H9 (cell line): ENCODE results near the gene HAT1. TPM values are rescaled to one million over a fixed set of nuclear protein-coding genes. Genes with fewer than 3 reads are reported as not detected.

ENCODE experiments used
- DNase-seq: peaks from one replicate; pipeline ENCODE4 v3.0.0-alpha.2; 2017
- H2AFZ ChIP-seq: one replicate; pipeline ENCODE4 v1.6.1; 2013; ENCODE audit warnings: mild to moderate bottlenecking, low read length, control low read depth, moderate library complexity
- H2AK5ac ChIP-seq: 2 replicates; pipeline ENCODE4 v1.6.1; 2013; ENCODE audit warnings: low read length, control low read depth, mixed read lengths; ENCODE audit not compliant: insufficient read length
- H2BK120ac ChIP-seq: one replicate; pipeline ENCODE4 v1.6.1; 2013; ENCODE audit warnings: low read depth, mild to moderate bottlenecking, low read length, control low read depth, inconsistent platforms; ENCODE audit not compliant: poor library complexity, severe bottlenecking
- H2BK12ac ChIP-seq: 2 replicates; pipeline ENCODE4 v1.6.1; 2013; ENCODE audit warnings: low read length, control low read depth, mixed read lengths, low read depth; ENCODE audit not compliant: insufficient read length
- H2BK15ac ChIP-seq: 2 replicates; pipeline ENCODE4 v1.6.1; 2013; ENCODE audit warnings: low read depth, low read length, control low read depth
- H2BK20ac ChIP-seq: one replicate; pipeline ENCODE4 v1.6.1; 2013; ENCODE audit warnings: low read depth, mild to moderate bottlenecking, low read length, control low read depth, inconsistent platforms; ENCODE audit not compliant: poor library complexity, severe bottlenecking
- H2BK5ac ChIP-seq: 2 replicates; pipeline ENCODE4 v1.6.1; 2013; ENCODE audit warnings: low read length, control low read depth, mixed read lengths; ENCODE audit not compliant: insufficient read length
- H3K14ac ChIP-seq: 2 replicates; pipeline ENCODE4 v1.6.1; 2013; ENCODE audit warnings: low read length, control low read depth; ENCODE audit not compliant: insufficient read depth
- H3K18ac ChIP-seq: 2 replicates; pipeline ENCODE4 v1.6.1; 2013; ENCODE audit warnings: low read depth, mild to moderate bottlenecking, mixed read lengths, low read length, control low read depth; ENCODE audit not compliant: insufficient read length
- H3K23ac ChIP-seq: 2 replicates; pipeline ENCODE4 v1.6.1; 2013; ENCODE audit warnings: low read length, control low read depth, mixed read lengths, low read depth; ENCODE audit not compliant: insufficient read length
- H3K23me2 ChIP-seq: 2 replicates; pipeline ENCODE4 v1.6.1; 2013; ENCODE audit warnings: low read depth, mild to moderate bottlenecking, mixed read lengths, low read length, control low read depth; ENCODE audit not compliant: insufficient read length, poor library complexity, severe bottlenecking
- H3K27ac ChIP-seq: 2 replicates; pipeline ENCODE4 v1.5.1; 2013; ENCODE audit warnings: low read length, control low read depth, mixed read lengths, low read depth; ENCODE audit not compliant: insufficient read length
- H3K27me3 ChIP-seq: 2 replicates; pipeline ENCODE4 v1.6.1; 2013; ENCODE audit warnings: low read length, control low read depth, inconsistent platforms; ENCODE audit not compliant: insufficient read depth
- H3K4ac ChIP-seq: 2 replicates; pipeline ENCODE4 v1.6.1; 2013; ENCODE audit warnings: low read depth, mild to moderate bottlenecking, control low read depth, inconsistent platforms, low read length, moderate library complexity
- H3K4me1 ChIP-seq: 2 replicates; pipeline ENCODE4 v1.6.1; 2013; ENCODE audit warnings: low read length, control low read depth, inconsistent platforms; ENCODE audit not compliant: insufficient read depth
- H3K4me2 ChIP-seq: 2 replicates; pipeline ENCODE4 v1.6.1; 2013; ENCODE audit warnings: low read length, control low read depth, mixed read lengths; ENCODE audit not compliant: insufficient read length, insufficient read depth
- H3K56ac ChIP-seq: 2 replicates; pipeline ENCODE4 v1.6.1; 2013; ENCODE audit warnings: low read depth, mild to moderate bottlenecking, mixed read lengths, low read length, control low read depth; ENCODE audit not compliant: insufficient read length
- H3K79me1 ChIP-seq: 2 replicates; pipeline ENCODE4 v1.6.1; 2013; ENCODE audit warnings: low read depth, mild to moderate bottlenecking, moderate library complexity, low read length, control low read depth, inconsistent platforms; ENCODE audit not compliant: insufficient read depth, poor library complexity, severe bottlenecking
- H3K79me2 ChIP-seq: 2 replicates; pipeline ENCODE4 v1.6.1; 2013; ENCODE audit warnings: low read length, control low read depth, inconsistent platforms; ENCODE audit not compliant: insufficient read depth
- H3K9ac ChIP-seq: 2 replicates; pipeline ENCODE4 v1.6.1; 2013; ENCODE audit warnings: low read length, control low read depth, mixed read lengths; ENCODE audit not compliant: insufficient read length; ENCODE audit errors: extremely low read depth
- H3K9me3 ChIP-seq: one replicate; pipeline ENCODE4 v1.6.1; 2013; ENCODE audit warnings: low read depth, low read length, inconsistent platforms; ENCODE audit not compliant: control insufficient read depth
- H3T11ph ChIP-seq: one replicate; pipeline ENCODE4 v1.6.1; 2013; ENCODE audit warnings: mild to moderate bottlenecking, low read length, control low read depth, inconsistent platforms
- H4K20me1 ChIP-seq: one replicate; pipeline ENCODE4 v1.6.1; 2013; ENCODE audit not compliant: control insufficient read depth, insufficient read length, insufficient read depth
- H4K5ac ChIP-seq: 2 replicates; pipeline ENCODE4 v1.6.1; 2013; ENCODE audit warnings: low read depth, mild to moderate bottlenecking, mixed read lengths, low read length, control low read depth; ENCODE audit not compliant: insufficient read length
- H4K8ac ChIP-seq: replicated peaks from 2 replicates; pipeline ENCODE4 v1.6.1; 2013; ENCODE audit warnings: low read length, control low read depth, mixed read lengths, low read depth; ENCODE audit not compliant: insufficient read length
- H4K91ac ChIP-seq: 2 replicates; pipeline ENCODE4 v1.6.1; 2013; ENCODE audit warnings: low read depth, mild to moderate bottlenecking, moderate library complexity, mixed read lengths, low read length, control low read depth; ENCODE audit not compliant: insufficient read length
- H3K27ac Mint-ChIP-seq, 3 experiments: 2 replicates in 2 of 3; 3 replicates in 1 of 3; pipeline ENCODE4 v1.8.0; 2020 to 2021; ENCODE audit warnings: mixed read lengths in 3 of 3, mild to moderate bottlenecking in 1 of 3, moderate library complexity in 1 of 3
- H3K27me3 Mint-ChIP-seq: 2 replicates; pipeline ENCODE4 v1.8.0; 2021; ENCODE audit warnings: low read depth, mild to moderate bottlenecking, moderate library complexity, mixed read lengths
- H3K36me3 Mint-ChIP-seq, 3 experiments: 2 replicates in 2 of 3; 3 replicates in 1 of 3; pipeline ENCODE4 v1.8.0; 2020 to 2021; ENCODE audit warnings: low read depth in 3 of 3, mixed read lengths in 3 of 3; ENCODE audit not compliant: insufficient read depth in 1 of 3
- H3K4me1 Mint-ChIP-seq, 2 experiments: 2 replicates each; pipeline ENCODE4 v1.8.0; 2020; ENCODE audit warnings: mixed read lengths in 2 of 2
- H3K4me3 Mint-ChIP-seq, 2 experiments: 2 replicates in 1 of 2; 3 replicates in 1 of 2; pipeline ENCODE4 v1.8.0; 2020 to 2021; ENCODE audit warnings: mild to moderate bottlenecking in 2 of 2, mixed read lengths in 2 of 2, moderate library complexity in 1 of 2
- H3K9me3 Mint-ChIP-seq, 2 experiments: 2 replicates in 1 of 2; 3 replicates in 1 of 2; pipeline ENCODE4 v1.8.0; 2020; ENCODE audit warnings: mild to moderate bottlenecking in 2 of 2, mixed read lengths in 2 of 2, moderate library complexity in 1 of 2
- CTCF ChIP-seq: fragments of 200-600 bp; sonication (generic); conservative IDR thresholded peaks from 3 replicates; pipeline ENCODE4 v1.8.0; 2021; ENCODE audit warnings: antibody characterized with exemption, mild to moderate bottlenecking
- WGBS: extraction: QIAGEN DNeasy Blood & Tissue Kit; methylation state at CpG from one replicate; pipeline ENCODE4 v1.1.7; 2013; ENCODE audit warnings: missing lambda C conversion rate, low lambda C conversion rate, mixed read lengths; ENCODE audit not compliant: insufficient read length; ENCODE audit errors: extremely low coverage; 5-methylcytosine and 5-hydroxymethylcytosine counted together
- total RNA-seq: library from RNA; stranded (reverse); gene quantifications from 2 replicates; pipeline ENCODE4 v1.2.1, GENCODE V29; 2021

HAT1 gene
- total RNA-seq, 1 experiment from 2014 or later, result 73.0 TPM

GRCh38 chr2:171965238-171965637 is 43.0 kb downstream of the HAT1 start:
- no peak overlapping the region for H2AFZ ChIP-seq
- no peak overlapping the region for H3K4me3 Mint-ChIP-seq
- no peaks in the 10 kb centered on the region for H3K79me1 ChIP-seq
- no peaks in the 10 kb centered on the region for H4K20me1 ChIP-seq
- H3K27ac Mint-ChIP-seq, result no peak overlapping the region
- H3K4me1 Mint-ChIP-seq, result 0 out of 4 replicates have a peak, but pooled peaks cover 0 to 3% of the 10 kb centered on the region in 2 experiments
- TF ChIP-seq CTCF, result no peak
- peaks cover 6 to 23% (median 18%) of the 10 kb centered on the region in 3 experiments; a peak in 5 of 7 replicates for H3K36me3 Mint-ChIP-seq
- H3K27me3 Mint-ChIP-seq, result no peaks in the 10 kb centered on the region
- H3K9me3 ChIP-seq, result no peaks in the 10 kb centered on the region
- no peak overlapping the region for H3K56ac ChIP-seq
- H3K23ac ChIP-seq, result no peak overlapping the region
- H3K9ac ChIP-seq, result no peak overlapping the region
- no peaks in the 10 kb centered on the region for H3K4me1 ChIP-seq
- H3K4ac ChIP-seq, result no peak overlapping the region
- no peak overlapping the region for H3K27ac ChIP-seq
- no CpG with 5 or more reads among the region's 3 CpGs for WGBS
- no peak overlapping the region for H4K91ac ChIP-seq
- no peak overlapping the region for H2BK20ac ChIP-seq
- no peak overlapping the region for H2BK12ac ChIP-seq
- no peak overlapping the region for H2BK120ac ChIP-seq
- no peak overlapping the region for H3K4me2 ChIP-seq
- no peaks in the 10 kb centered on the region for H3K23me2 ChIP-seq
- no peak overlapping the region for H3K14ac ChIP-seq
- H2BK15ac ChIP-seq, result no peak overlapping the region
- no peak overlapping the region for H3K18ac ChIP-seq
- no peaks in the 10 kb centered on the region for H3K79me2 ChIP-seq
- no peak overlapping the region for H4K5ac ChIP-seq
- H3T11ph ChIP-seq, result no peak overlapping the region
- DNase-seq, result no peak
- no peak overlapping the region for H2AK5ac ChIP-seq
- no peaks in the 10 kb centered on the region for H3K27me3 ChIP-seq
- no peak overlapping the region for H2BK5ac ChIP-seq
- H3K9me3 Mint-ChIP-seq, result no peaks in the 10 kb centered on the region
- H4K8ac ChIP-seq, result no peak overlapping the region
